GM12875 (cell line): ENCODE results near the gene PCDH8.
A peak's percentile ranks its signal among the peaks of the same experiment; 100 is the strongest.

Experiments
- H3K4me3 ChIP-seq: one replicate; pipeline ENCODE4 v1.5.1; 2011; ENCODE audit warnings: low read depth, low read length, control low read depth
- TF ChIP-seq, protein P1 (sequence below): IDR thresholded peaks from 2 replicates; pipeline ENCODE4 v1.5.1; 2011; ENCODE audit warnings: low read depth, mild to moderate bottlenecking, control low read depth, inconsistent platforms, low read length, moderate library complexity, borderline replicate concordance; ENCODE audit not compliant: insufficient read depth

PCDH8 gene

DNA sequence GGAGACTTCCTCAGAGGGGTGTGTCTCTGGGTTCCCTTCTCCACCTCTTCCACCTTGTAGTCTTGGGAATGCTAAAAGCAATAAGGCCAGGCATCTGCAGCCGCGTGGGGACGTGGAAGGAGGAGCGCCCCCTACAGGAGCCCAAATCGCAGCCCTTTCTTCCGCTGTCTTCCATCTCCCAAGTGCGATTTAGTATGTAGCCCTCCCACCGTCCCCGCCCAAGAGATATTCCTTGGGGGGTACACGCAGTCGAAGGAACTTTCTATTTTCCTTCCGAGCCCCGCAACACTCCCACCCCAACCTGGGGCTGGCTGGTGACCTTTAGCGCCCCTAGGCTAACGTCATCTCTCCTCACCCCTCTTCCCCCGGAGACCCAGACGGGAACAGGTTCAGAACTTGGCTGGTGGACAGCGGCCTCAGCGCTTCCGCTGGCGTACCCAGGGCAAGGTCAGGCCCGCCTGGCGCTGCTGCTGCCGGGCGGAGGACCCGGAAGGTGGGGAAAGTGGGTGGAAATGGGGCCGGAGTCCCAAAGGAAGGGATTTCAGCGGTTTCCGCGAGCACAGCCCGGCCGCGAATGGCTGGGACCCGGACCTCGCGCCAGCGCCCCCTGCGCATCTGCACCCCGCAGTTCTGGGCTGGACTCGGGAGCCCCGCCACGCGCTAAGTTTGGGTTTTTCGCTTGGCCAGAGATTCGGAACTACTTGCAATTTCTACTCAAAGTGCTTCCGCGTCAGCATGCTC, 2.1 kb upstream of the PCDH8 start:
- H3K4me3 ChIP-seq: peak overlapping the region; percentile 61
- TF ChIP-seq, protein P1, sequence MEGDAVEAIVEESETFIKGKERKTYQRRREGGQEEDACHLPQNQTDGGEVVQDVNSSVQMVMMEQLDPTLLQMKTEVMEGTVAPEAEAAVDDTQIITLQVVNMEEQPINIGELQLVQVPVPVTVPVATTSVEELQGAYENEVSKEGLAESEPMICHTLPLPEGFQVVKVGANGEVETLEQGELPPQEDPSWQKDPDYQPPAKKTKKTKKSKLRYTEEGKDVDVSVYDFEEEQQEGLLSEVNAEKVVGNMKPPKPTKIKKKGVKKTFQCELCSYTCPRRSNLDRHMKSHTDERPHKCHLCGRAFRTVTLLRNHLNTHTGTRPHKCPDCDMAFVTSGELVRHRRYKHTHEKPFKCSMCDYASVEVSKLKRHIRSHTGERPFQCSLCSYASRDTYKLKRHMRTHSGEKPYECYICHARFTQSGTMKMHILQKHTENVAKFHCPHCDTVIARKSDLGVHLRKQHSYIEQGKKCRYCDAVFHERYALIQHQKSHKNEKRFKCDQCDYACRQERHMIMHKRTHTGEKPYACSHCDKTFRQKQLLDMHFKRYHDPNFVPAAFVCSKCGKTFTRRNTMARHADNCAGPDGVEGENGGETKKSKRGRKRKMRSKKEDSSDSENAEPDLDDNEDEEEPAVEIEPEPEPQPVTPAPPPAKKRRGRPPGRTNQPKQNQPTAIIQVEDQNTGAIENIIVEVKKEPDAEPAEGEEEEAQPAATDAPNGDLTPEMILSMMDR: peak; percentile 14; the same call in 1 of the 2 replicates

DNA sequence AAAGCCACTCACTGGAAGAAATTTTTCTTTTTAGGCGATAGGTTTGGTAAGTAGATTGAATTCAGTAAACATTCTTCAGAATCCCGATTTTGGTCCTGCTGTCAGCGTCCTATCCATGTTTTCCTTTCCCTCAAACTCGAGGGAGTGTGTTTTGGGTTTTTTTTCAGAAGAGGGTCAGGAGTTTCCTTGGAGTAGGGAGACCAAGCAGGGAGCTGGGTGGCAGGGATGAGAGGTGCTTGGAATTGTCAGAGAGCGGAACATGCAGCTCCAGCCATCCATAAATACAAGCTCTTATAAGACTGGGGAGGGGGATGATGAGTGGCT, 1.6 kb upstream of the PCDH8 start:
- TF ChIP-seq, protein P1: no peak
- H3K4me3 ChIP-seq: no peak overlapping the region

DNA sequence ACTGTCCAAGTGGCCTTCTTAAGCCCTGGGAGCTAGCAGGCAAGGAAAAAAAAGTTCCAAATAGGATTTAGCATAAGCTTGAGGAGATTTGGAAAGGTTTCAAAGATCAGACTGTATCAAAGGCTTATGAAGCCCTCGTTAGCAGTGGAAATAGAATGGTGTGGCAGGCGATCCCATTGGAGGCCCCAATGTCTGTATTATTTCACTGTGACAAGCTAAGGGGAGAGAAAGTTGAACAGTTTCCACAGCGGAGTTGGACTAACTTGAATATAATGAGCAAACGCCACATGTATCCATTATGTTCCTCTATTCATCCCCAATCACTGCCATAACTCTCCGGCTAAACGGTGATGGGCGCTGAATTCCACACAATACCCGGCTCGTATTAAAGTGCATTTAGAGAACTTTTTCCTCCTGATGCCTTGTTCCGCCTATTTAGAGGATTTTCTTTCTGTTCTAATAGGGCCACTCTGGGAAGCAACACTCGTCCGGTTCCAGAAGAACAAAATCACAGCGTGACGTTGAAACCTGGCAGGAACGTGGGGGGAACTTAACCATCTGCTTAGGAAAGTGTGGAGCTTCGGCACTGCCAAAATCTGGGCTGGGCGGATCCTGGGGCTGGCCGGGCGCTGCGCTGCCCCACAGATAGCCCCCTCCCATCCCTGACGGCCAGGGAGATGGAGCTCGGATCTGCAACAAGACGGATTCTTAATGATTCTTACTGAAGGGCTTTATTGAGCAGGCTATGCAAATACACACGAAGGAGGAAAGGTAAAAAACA, 1.0 kb upstream of the PCDH8 start:
- no peak overlapping the region for H3K4me3 ChIP-seq
- TF ChIP-seq, protein P1: no peak

DNA sequence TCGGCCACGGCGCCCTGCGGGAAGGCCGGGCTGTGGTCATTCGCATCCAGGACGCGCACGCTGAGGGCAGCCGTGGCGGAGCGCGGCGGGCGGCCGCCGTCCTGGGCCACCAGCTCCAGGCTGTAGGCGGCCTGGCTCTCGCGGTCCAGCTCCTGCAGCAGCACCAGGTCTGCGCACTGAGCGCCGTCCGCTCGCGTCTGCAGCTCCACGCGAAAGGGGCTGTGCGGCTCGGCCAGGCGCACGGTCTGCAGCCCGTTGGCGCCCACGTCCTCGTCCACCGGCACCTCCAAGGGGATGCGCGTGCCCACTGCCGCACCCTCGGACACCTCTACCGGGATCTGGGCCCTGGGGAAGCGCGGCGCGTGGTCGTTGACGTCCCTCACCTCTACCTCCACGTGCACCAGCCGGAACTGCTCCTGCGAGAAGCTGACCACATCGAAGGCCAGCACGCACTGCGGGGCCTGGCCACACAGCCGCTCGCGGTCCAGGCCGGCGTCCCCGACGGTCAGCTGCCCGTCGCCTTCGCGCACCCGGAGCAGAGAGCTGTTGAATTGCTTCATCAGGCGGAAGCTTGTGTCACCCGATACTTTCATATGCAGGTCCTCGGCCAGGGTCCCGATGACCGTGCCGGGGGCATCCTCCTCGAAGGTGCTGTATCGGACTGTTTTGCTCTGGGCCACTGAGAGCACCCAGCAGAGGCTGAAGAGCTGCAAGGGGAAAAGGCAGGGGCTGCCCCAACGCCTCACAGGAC, 583 bp downstream of the PCDH8 start:
- TF ChIP-seq, protein P1: no peak
- no peak overlapping the region for H3K4me3 ChIP-seq

DNA sequence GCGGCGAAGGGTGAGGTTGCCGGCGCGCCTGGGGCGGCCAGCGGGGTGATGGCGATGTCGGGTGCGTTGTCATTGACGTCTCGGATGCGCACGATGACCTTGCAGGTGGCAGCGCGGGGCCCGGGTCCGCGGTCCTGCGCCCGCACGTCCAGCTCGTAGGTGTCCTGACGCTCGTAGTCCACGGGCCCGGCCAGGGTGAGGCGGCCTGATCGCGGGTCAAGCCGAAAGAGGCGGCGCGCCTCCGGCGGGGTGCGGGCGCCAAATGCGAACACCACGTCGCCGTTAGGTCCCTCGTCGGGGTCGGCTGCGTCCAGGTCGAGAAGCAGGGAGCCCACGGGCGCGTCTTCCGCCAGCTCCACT, 1.1 kb downstream of the PCDH8 start:
- no peak overlapping the region for H3K4me3 ChIP-seq
- TF ChIP-seq, protein P1: no peak

DNA sequence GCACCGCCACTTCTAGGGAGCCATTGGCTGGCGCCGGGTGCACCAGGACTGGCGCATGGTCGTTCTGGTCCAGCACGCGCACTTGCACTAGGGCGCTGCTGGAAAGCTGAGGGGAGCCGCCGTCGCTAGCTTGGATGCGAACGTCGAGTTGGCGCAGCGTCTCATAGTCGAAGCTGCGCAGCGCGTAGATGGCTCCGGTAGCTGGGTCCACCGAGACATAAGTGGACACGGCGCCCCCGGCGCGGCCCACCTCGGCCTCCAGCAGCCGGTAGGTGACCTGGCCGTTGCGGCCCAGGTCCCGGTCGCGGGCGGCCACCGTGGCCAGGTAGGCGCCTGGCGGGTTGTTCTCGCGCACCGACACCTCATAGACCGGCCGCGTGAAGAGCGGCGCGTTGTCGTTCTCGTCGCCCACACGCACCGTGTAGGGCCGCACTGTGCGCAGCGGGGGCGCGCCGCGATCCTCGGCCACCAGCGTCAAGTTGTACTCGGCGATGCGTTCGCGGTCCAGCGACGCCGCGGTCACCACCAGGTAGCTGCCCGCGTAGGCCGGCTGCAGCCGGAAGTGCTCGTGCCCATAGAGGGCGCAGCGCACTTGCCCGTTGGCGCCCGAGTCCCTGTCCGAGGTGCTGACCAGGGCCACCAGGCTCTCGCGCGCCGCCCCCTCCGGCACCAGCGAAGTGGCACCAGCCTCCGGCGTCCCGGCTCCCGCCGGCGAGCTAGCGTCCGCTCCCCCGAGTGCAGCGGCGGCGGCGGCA, 1.7 kb downstream of the PCDH8 start:
- no peak overlapping the region for H3K4me3 ChIP-seq

More for the DNA sequence above, 1.7 kb downstream of the PCDH8 start:
- TF ChIP-seq, protein P1: 0 out of 2 replicates have a peak, but pooled peaks have one; percentile 5
